Stimulated activated CD4-positive, alpha-beta T cell treated with anti-CD3 and anti-CD28 coated beads, Interleukin-15, amount 100 ng/mL, for 48 hours (primary cell): ENCODE data around the gene ITSN2.

Experiments used
- DNase-seq, 2 donors: peaks; one replicate each; pipeline ENCODE4 v3.0.0-alpha.2; 2020; ENCODE audit warnings: low read depth in 2 of 2

Gene ITSN2

GRCh38 chr2:24334245-24334633 is 26.1 kb downstream of the ITSN2 start:
- no peak for DNase-seq

- no peak for DNase-seq
Observed at GRCh38 chr2:24332791-24333540, 27.4 kb downstream of the ITSN2 start.

GRCh38 chr2:24330161-24330560 is 30.2 kb downstream of the ITSN2 start:
- no peak for DNase-seq

GRCh38 chr2:24329700-24330099 is 30.6 kb downstream of the ITSN2 start:
- no peak for DNase-seq

GRCh38 chr2:24328010-24328409 is 32.3 kb downstream of the ITSN2 start:
- DNase-seq = no peak

- DNase-seq = no peak
Observed at GRCh38 chr2:24317491-24317920, 42.8 kb downstream of the ITSN2 start.

- DNase-seq = peak in 1 of 2 donors; percentile 14
Observed at GRCh38 chr2:24315669-24316068, 44.7 kb downstream of the ITSN2 start.

GRCh38 chr2:24313744-24314632 is 46.3 kb downstream of the ITSN2 start:
- no peak for DNase-seq

GRCh38 chr2:24307961-24308360 is 52.4 kb downstream of the ITSN2 start:
- no peak for DNase-seq

GRCh38 chr2:24304631-24305030 is 55.7 kb downstream of the ITSN2 start:
- DNase-seq = no peak

GRCh38 chr2:24304098-24304497 is 56.2 kb downstream of the ITSN2 start:
- DNase-seq = no peak

GRCh38 chr2:24301599-24301998 is 58.7 kb downstream of the ITSN2 start:
- no peak for DNase-seq

GRCh38 chr2:24297663-24298062 is 62.7 kb downstream of the ITSN2 start:
- DNase-seq = no peak

GRCh38 chr2:24287171-24287570 is 73.2 kb downstream of the ITSN2 start:
- no peak for DNase-seq

GRCh38 chr2:24285484-24286152 is 74.7 kb downstream of the ITSN2 start:
- DNase-seq = no peak

- no peak for DNase-seq
Observed at GRCh38 chr2:24280645-24281044, 79.7 kb downstream of the ITSN2 start.

GRCh38 chr2:24280161-24280560 is 80.2 kb downstream of the ITSN2 start:
- no peak for DNase-seq

- no peak for DNase-seq
Observed at GRCh38 chr2:24276349-24276899, 83.9 kb downstream of the ITSN2 start.

GRCh38 chr2:24274809-24275208 is 85.5 kb downstream of the ITSN2 start:
- DNase-seq = no peak

GRCh38 chr2:24273598-24273997 is 86.7 kb downstream of the ITSN2 start:
- no peak for DNase-seq

GRCh38 chr2:24272907-24273306 is 87.4 kb downstream of the ITSN2 start:
- DNase-seq = no peak

- DNase-seq = no peak
Observed at GRCh38 chr2:24272161-24272802, 88.1 kb downstream of the ITSN2 start.
